HCT116 (cell line): ENCODE results near the gene C11orf21. TPM values are rescaled to one million over a fixed set of nuclear protein-coding genes. Genes with fewer than 3 reads are reported as not detected.

ENCODE experiments used
- EGR1 ChIP-seq: IDR thresholded peaks from 2 replicates; pipeline ENCODE4 v1.6.1; 2012; ENCODE audit warnings: low read depth
- total RNA-seq: library from RNA; stranded (reverse); gene quantifications from one replicate; pipeline ENCODE4 v1.2.1, GENCODE V29; 2021; ENCODE audit not compliant: unreplicated experiment

The C11orf21 gene
- total RNA-seq, 1 experiment from 2014 or later = not detected

DNA sequence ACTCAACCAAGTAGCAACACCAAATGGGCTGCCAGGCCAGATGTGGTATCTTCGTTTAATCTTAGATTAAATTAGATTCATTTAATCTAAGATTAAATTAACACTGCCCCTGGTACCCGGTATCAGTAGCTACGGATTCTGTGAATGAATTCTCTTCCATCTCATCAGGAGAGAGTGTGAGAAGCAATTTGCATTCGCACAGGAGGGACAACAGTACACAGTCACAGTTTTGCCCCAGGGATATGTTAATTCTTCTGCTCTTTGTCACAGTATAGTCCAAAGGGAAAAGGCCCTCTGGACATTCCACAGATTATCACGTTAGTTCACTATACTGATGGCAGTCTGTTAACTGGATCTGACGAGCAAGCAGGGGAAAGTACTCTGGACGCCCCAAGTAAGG, 54.2 kb downstream of the C11orf21 start (continued):
- TF ChIP-seq EGR1 = no peak

Other genes starting within 250 kb of the C11orf21 start
- gene IGF2, start 162.5 kb downstream of the C11orf21 start, total RNA-seq = 17.9 TPM
- gene INS, start 140.7 kb downstream of the C11orf21 start, total RNA-seq = 0.44 TPM
- not detected for gene TH, start 130.1 kb downstream of the C11orf21 start, total RNA-seq
- gene ASCL2, start 31.3 kb downstream of the C11orf21 start, total RNA-seq = not detected
- gene TSPAN32, start 95 bp upstream of the C11orf21 start, total RNA-seq = not detected
- gene CD81, start 75.4 kb upstream of the C11orf21 start, total RNA-seq = 296 TPM
- 47.1 TPM for gene TSSC4, start 98.8 kb upstream of the C11orf21 start, total RNA-seq
- gene TRPM5, start 142.6 kb upstream of the C11orf21 start, total RNA-seq = 0.07 TPM
- 10.7 TPM for gene KCNQ1, start 143.1 kb upstream of the C11orf21 start, total RNA-seq